Neuron (in vitro differentiated cells): ENCODE data around the gene WNT9A.

ENCODE experiments used
- H2AFZ ChIP-seq: one replicate; pipeline ENCODE4 v1.6.1; 2013; ENCODE audit warnings: low read depth, mild to moderate bottlenecking, inconsistent platforms, low read length, moderate library complexity
- H3K27me3 ChIP-seq: one replicate; pipeline ENCODE4 v1.6.1; 2013; ENCODE audit warnings: low read length; ENCODE audit not compliant: insufficient read depth
- H3K36me3 ChIP-seq: one replicate; pipeline ENCODE4 v1.6.1; 2013; ENCODE audit warnings: low read length; ENCODE audit not compliant: insufficient read depth
- H3K4me1 ChIP-seq: one replicate; pipeline ENCODE4 v1.6.1; 2013; ENCODE audit warnings: low read length; ENCODE audit not compliant: insufficient read depth
- H3K4me3 ChIP-seq: 2 replicates; pipeline ENCODE4 v1.5.1; 2013; ENCODE audit warnings: mild to moderate bottlenecking, low read length, moderate library complexity
- H3K9me3 ChIP-seq: one replicate; pipeline ENCODE4 v1.6.1; 2013; ENCODE audit warnings: low read length

Gene WNT9A

GRCh38 chr1:227949954-227950734, 2.4 kb upstream of the WNT9A start:
- H3K27me3 ChIP-seq, result no peaks in the 10 kb centered on the region
- no peak overlapping the region for H3K4me3 ChIP-seq
- peaks cover 22% of the 10 kb centered on the region for H3K4me1 ChIP-seq
- H3K9me3 ChIP-seq, result no peaks in the 10 kb centered on the region
- H2AFZ ChIP-seq, result no peak overlapping the region
- H3K36me3 ChIP-seq, result no peaks in the 10 kb centered on the region

- Histone ChIP-seq H3K27me3 (no peaks in the 10 kb centered on the region), H3K9me3 (no peaks in the 10 kb centered on the region), H3K4me3 (no peak overlapping the region), H3K36me3 (no peaks in the 10 kb centered on the region), H3K4me1 (peaks cover 25% of the 10 kb centered on the region), H2AFZ (no peak overlapping the region)
These were observed 1.7 kb upstream of the WNT9A start for GRCh38 chr1:227949341-227949921.

GRCh38 chr1:227948493-227949260, 945 bp upstream of the WNT9A start:
- H3K36me3 ChIP-seq, result no peaks in the 10 kb centered on the region

GRCh38 chr1:227947386-227947675, 401 bp downstream of the WNT9A start:
- Histone ChIP-seq H3K36me3 (no peaks in the 10 kb centered on the region), H3K4me3 (peak overlapping the region; percentile 57), H3K4me1 (peaks cover 31% of the 10 kb centered on the region), H3K27me3 (no peaks in the 10 kb centered on the region), H3K9me3 (no peaks in the 10 kb centered on the region), H2AFZ (peak overlapping the region; percentile 62)

More at GRCh38 chr1:227948493-227949260, 945 bp upstream of the WNT9A start:
- H3K4me3 ChIP-seq, result peak overlapping the region; percentile 57
- no peaks in the 10 kb centered on the region for H3K9me3 ChIP-seq
- H3K4me1 ChIP-seq, result peaks cover 31% of the 10 kb centered on the region
- peak overlapping the region; percentile 31 for H2AFZ ChIP-seq
- no peaks in the 10 kb centered on the region for H3K27me3 ChIP-seq

GRCh38 chr1:227946624-227947385, 927 bp downstream of the WNT9A start:
- Histone ChIP-seq H3K9me3 (no peaks in the 10 kb centered on the region), H3K4me1 (peaks cover 31% of the 10 kb centered on the region), H3K27me3 (no peaks in the 10 kb centered on the region), H3K36me3 (no peaks in the 10 kb centered on the region), H3K4me3 (peak overlapping the region; percentile 57), H2AFZ (peak overlapping the region; percentile 62)

- H2AFZ ChIP-seq, result no peak overlapping the region
- no peaks in the 10 kb centered on the region for H3K9me3 ChIP-seq
- H3K36me3 ChIP-seq, result no peaks in the 10 kb centered on the region
- H3K4me1 ChIP-seq, result peaks cover 31% of the 10 kb centered on the region
- no peaks in the 10 kb centered on the region for H3K27me3 ChIP-seq
- H3K4me3 ChIP-seq, result peak overlapping the region; percentile 57
These were observed 1.7 kb downstream of the WNT9A start for GRCh38 chr1:227945891-227946623.

GRCh38 chr1:227944931-227945890, 2.5 kb downstream of the WNT9A start:
- Histone ChIP-seq H3K4me3 (no peak overlapping the region), H2AFZ (no peak overlapping the region), H3K4me1 (peaks cover 31% of the 10 kb centered on the region), H3K9me3 (no peaks in the 10 kb centered on the region), H3K36me3 (no peaks in the 10 kb centered on the region), H3K27me3 (no peaks in the 10 kb centered on the region)

GRCh38 chr1:227944090-227944930, 3.4 kb downstream of the WNT9A start:
- no peak overlapping the region for H2AFZ ChIP-seq
- no peaks in the 10 kb centered on the region for H3K9me3 ChIP-seq
- no peaks in the 10 kb centered on the region for H3K27me3 ChIP-seq
- H3K4me1 ChIP-seq, result peaks cover 31% of the 10 kb centered on the region
- no peaks in the 10 kb centered on the region for H3K36me3 ChIP-seq
- H3K4me3 ChIP-seq, result no peak overlapping the region

- Histone ChIP-seq H2AFZ (no peak overlapping the region), H3K9me3 (no peaks in the 10 kb centered on the region), H3K27me3 (no peaks in the 10 kb centered on the region), H3K36me3 (no peaks in the 10 kb centered on the region), H3K4me3 (no peak overlapping the region), H3K4me1 (peaks cover 26% of the 10 kb centered on the region)
These were observed 4.2 kb downstream of the WNT9A start for GRCh38 chr1:227943381-227944089.

GRCh38 chr1:227942716-227943261, 4.9 kb downstream of the WNT9A start:
- peaks cover 23% of the 10 kb centered on the region for H3K4me1 ChIP-seq

More at GRCh38 chr1:227942716-227943261, 4.9 kb downstream of the WNT9A start:
- Histone ChIP-seq H3K9me3 (no peaks in the 10 kb centered on the region), H2AFZ (no peak overlapping the region), H3K4me3 (no peak overlapping the region), H3K36me3 (no peaks in the 10 kb centered on the region), H3K27me3 (no peaks in the 10 kb centered on the region)
